Germinal center (tissue), 1 donor: ENCODE results near the gene PNMA8C.

ENCODE experiments used
- DNase-seq: peaks from one replicate; pipeline ENCODE4 v3.0.0; 2012; ENCODE audit warnings: mixed read lengths, low spot score

The PNMA8C gene

GRCh38 chr19:46428239-46429135 lies at the start of gene PNMA8C:
Gene PNMA8C, minus strand, starts transcription at chr19:46428936. Its CDS starts 577 bp downstream, at chr19:46428359.
- peak; percentile 22 for DNase-seq

- DNase-seq, result no peak
These were observed 47.2 kb upstream of the PNMA8C start for GRCh38 chr19:46475986-46476385.

GRCh38 chr19:46474211-46474610 lies 45.5 kb upstream of the PNMA8C start:
- DNase-seq, result no peak

- no peak for DNase-seq
These were observed 43.9 kb upstream of the PNMA8C start for GRCh38 chr19:46472592-46472991.

- DNase-seq, result no peak
These were observed 43.2 kb upstream of the PNMA8C start for GRCh38 chr19:46471811-46472543.

DNA sequence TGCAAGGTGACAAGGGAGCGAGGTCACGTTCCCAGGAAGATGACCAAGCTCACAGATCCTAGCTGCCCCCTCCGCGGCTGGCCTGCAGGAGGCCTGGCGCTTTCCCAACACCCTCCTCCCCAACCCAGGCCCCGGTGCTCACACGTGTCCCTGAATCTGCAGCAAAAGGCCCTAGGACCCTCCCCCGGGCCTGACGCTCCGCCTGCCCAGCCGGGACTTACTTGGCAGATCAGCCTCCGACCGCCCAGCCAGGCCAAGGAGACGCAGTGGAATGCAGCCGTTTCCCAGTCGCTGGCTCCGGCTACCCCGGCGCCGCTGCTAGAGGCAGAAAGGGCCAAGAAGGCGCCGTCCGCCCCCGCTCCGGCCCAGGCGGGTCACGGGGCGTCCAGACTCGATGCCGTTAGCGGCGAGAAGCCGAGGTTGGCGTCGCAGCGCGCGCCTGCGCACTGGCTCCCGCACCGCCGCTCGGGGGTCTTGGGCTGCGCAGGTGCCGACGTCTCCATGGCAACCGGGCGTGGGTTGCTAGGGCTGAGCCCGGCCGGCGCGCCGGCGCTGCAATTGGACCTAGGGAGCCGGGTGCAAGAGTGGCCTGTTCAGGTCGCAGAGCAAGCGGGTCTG lies 42.5 kb upstream of the PNMA8C start, which contains the start of gene PNMA8A:
TSS of gene PNMA8A (minus strand) at position 448 of the 618 bp plus-strand sequence. CDS start 528 bp downstream, outside the sequence.
- no peak for DNase-seq

- no peak for DNase-seq
These were observed 41.6 kb upstream of the PNMA8C start for GRCh38 chr19:46470376-46470775.

- no peak for DNase-seq
These were observed 40.9 kb upstream of the PNMA8C start for GRCh38 chr19:46469541-46470185.

GRCh38 chr19:46466536-46467196 lies 37.9 kb upstream of the PNMA8C start:
- no peak for DNase-seq

DNA sequence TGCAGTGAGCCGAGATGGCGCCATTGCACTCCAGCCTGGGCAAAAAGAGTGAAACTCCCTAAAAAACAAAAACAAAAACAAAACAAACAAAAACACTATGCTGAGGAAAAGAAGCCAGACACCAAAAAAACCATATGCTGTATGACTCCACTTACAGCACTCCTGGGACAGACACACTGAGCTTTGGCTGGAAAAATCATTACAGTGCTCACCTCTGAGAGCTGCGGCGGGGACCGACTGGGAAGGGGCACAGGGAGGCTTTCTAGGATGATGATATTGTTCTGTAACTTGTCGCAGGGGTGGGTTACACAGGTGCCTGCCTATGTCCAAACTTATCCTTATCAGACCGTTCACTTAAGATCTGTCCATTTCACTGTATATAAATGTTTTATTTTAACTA lies 34.8 kb upstream of the PNMA8C start:
- no peak for DNase-seq

- DNase-seq, result no peak
These were observed 32.8 kb upstream of the PNMA8C start for GRCh38 chr19:46461537-46461936.

- no peak for DNase-seq
These were observed 32.2 kb upstream of the PNMA8C start for GRCh38 chr19:46460981-46461380.

DNA sequence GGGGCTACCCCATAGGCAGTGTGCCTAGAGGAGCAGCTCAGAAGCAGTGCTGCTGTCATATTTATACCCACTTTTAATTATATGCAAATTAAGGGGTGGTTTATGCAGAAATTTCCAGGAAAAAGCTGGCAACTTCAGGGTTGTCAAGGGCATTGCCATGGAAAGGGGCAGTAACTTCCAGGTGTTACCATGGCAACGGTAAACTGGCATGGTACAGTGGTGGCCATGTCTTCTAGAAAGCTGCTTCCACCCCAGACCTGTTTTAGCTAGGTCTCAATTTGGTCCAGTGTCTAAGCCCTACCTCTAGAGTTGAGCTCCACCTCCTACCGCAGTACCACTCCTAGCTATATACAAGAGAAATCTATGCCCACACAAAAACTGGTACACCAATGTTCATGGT lies 31.3 kb upstream of the PNMA8C start:
- no peak for DNase-seq

DNA sequence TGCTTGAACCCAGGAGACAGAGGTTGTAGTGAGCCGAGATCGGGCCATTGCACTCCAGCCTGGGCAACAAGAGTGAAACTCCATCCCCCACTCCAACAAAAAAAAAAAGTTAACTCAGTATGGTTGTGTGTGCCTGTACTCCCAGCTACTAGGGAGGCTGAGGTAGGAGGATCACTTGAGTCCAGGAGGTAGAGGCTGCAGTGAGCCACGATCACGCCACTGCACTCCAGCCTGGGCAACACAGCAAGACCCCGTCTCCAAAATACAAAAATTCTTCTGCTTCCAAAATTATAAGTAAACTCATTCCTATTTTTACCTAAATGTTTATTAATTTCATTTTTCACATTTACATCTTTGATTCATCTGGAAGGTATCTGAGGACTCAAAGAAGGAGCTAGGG lies 28.2 kb upstream of the PNMA8C start:
- no peak for DNase-seq

DNA sequence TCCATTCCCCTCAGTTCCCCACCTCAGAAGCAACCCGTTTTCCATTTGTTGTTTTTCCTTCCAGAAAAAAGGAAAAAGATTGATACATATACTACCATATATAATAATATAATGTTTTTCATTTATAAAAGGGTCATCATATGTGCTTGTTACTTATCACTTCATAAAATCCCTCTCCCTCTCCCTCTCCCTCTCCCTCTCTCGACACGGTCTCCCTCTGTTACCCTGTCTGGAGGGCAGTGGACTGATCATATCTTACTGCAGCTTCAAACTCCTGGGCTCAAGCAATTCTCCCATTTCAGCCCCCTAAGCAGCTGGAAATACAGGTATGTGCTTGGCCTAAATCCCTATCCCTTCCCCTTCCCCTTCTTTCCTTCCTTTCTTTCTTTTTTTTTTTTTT lies 25.5 kb upstream of the PNMA8C start:
- no peak for DNase-seq

- DNase-seq, result no peak
These were observed 24.9 kb upstream of the PNMA8C start for GRCh38 chr19:46453661-46454060.

DNA sequence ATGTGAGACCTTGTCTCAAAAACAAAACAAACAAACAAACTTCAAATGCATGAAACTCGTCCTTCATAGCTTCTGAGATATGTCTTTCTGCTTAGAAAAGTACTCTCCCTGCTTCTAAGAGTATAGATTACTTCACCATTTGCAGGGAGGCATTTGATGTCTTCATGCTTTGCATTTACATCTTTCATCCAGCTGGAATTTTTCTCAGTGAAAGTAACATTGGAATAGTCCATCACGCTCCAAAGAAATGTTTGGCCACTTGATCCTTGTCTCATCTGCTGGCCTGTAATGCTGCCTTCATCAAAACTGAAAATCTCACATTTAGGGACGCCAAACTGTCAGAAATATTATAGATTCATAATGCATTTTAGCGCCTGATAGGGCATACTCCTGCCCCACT lies 23.4 kb upstream of the PNMA8C start:
- no peak for DNase-seq

DNA sequence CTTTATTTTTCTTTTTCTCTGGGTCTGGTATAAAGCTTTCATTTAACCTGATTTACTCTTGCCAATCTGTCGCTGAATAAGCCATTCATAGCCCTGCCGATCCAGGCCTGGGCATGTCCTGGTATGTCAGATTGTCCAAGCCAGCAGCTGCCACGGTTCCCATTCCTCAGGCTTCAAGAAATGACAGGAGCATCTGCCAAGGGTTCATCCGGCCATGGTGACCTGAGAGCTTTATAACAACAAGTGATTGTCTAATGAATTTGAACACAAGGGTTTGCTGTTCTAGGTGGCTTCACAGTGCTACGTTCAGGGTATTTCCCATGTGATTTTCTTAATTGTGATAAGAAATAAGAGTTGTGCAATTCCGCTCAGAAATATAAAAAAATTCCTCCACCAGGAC lies 22.6 kb upstream of the PNMA8C start:
- no peak for DNase-seq

- DNase-seq, result no peak
These were observed 22.0 kb upstream of the PNMA8C start for GRCh38 chr19:46450737-46451136.

GRCh38 chr19:46449228-46449627 lies 20.5 kb upstream of the PNMA8C start:
- no peak for DNase-seq

DNA sequence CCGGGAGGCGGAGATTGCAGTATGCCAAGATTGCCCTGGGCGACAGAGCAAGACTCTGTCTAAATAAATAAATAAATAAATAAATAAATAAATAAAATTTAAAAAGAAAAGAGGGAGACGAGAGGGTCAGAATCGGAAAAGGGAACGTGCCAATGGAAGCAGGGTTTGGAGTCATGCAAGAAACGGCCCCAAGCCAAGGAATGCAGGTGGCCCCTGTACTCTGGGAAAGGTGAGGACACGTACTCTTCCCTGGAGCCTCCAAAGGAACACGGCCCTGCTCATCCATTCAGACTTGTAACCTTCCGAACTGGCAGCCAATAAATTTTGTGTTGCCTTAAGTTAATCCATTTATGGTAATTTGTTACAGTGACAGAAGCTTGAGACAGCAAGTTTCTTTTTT lies 19.9 kb upstream of the PNMA8C start:
- no peak for DNase-seq

GRCh38 chr19:46447824-46448223 lies 19.1 kb upstream of the PNMA8C start:
- no peak for DNase-seq
